K562 (cell line): ENCODE measurements around the gene KXD1. TPM values are rescaled to one million over a fixed set of nuclear protein-coding genes. Genes with fewer than 3 reads are reported as not detected.

Experiments
- ATF4 ChIP-seq: fragments of 450-650 bp; formaldehyde crosslinking; IDR thresholded peaks from 2 replicates; pipeline ENCODE4 v1.4.0; 2022; ENCODE audit warnings: mild to moderate bottlenecking, moderate library complexity
- CREB3L1 ChIP-seq: fragments of 450-650 bp; IDR thresholded peaks from 2 replicates; pipeline ENCODE4 v1.6.1; 2014; ENCODE audit warnings: low read depth, mild to moderate bottlenecking, moderate library complexity, borderline replicate concordance
- CTCF ChIP-seq, 3 experiments: IDR thresholded peaks in 2 of 3; conservative IDR thresholded peaks in 1 of 3; 2 replicates each; pipeline ENCODE4 v1.5.1; 2011 to 2012; ENCODE audit warnings: low read length in 3 of 3, mild to moderate bottlenecking in 3 of 3, control low read depth in 2 of 3, improper control_type of control experiment in 1 of 3, inconsistent platforms in 1 of 3, low read depth in 1 of 3, mixed read lengths in 1 of 3, moderate library complexity in 1 of 3; ENCODE audit not compliant: insufficient read depth in 2 of 3
- CXXC5 ChIP-seq: fragments of 250-450 bp; sonication (Bioruptor Pico); IDR thresholded peaks from 2 replicates; pipeline ENCODE4 v1.8.0; 2022; ENCODE audit warnings: inconsistent platforms, mild to moderate bottlenecking, moderate library complexity
- FIP1L1 ChIP-seq: fragments of 200-400 bp; formaldehyde crosslinking; IDR thresholded peaks from 2 replicates; pipeline ENCODE4 v1.6.1; 2018; ENCODE audit warnings: mild to moderate bottlenecking, low read depth, low read length; ENCODE audit not compliant: poor library complexity, severe bottlenecking
- NR2F6 ChIP-seq: fragments of 450-650 bp; formaldehyde crosslinking; IDR thresholded peaks from 2 replicates; pipeline ENCODE4 v1.4.0; 2020; ENCODE audit warnings: mild to moderate bottlenecking
- SP1 ChIP-seq: sonication (generic); formaldehyde crosslinking; IDR thresholded peaks from 2 replicates; pipeline ENCODE4 v1.8.1; 2022; ENCODE audit warnings: mild to moderate bottlenecking, missing genetic modification reagents
- SREBF1 ChIP-seq: fragments of 150-350 bp; IDR thresholded peaks from 2 replicates; pipeline ENCODE4 v1.6.1; 2014; ENCODE audit warnings: antibody characterized with exemption, low read depth, low read length, borderline replicate concordance
- ZNF778 ChIP-seq: fragments of 450-650 bp; formaldehyde crosslinking; IDR thresholded peaks from 2 replicates; pipeline ENCODE4 v1.4.0; 2020; ENCODE audit warnings: mild to moderate bottlenecking, moderate library complexity
- polyA plus RNA-seq, 8 experiments: library from polyadenylated mRNA; depleted of rRNA in 4 of 8; stranded (reverse) in 5 of 8; unstranded in 3 of 8; fragments of >200 nt; fragmentation: Nextera tagmentation in 2 of 8; fragmentation: Illumina TruSeq in 1 of 8; extraction: Ambion mirVana in 2 of 8; extraction: Trizol in 1 of 8; gene quantifications; 2 replicates each; pipeline versions ENCODE4 v1.2.1 to v1.2.3, GENCODE V29; 2011 to 2014; ENCODE audit warnings: inconsistent platforms in 1 of 8, missing spikeins in 1 of 8
- total RNA-seq, 7 experiments: library from RNA; depleted of rRNA in 6 of 7; stranded (reverse); fragments of >200 nt in 6 of 7; fragmentation: Illumina TruSeq in 2 of 7; extraction: Trizol in 2 of 7; gene quantifications; 2 replicates each; pipeline versions ENCODE4 v1.2.1 to v1.2.3, GENCODE V29; 2011 to 2021; ENCODE audit warnings: low replicate concordance in 1 of 7
- TF ChIP-seq, protein P1 (sequence below), 2 experiments: fragments of 450-650 bp; conservative IDR thresholded peaks; 2 replicates each; pipeline ENCODE4 v1.6.1; 2017; ENCODE audit warnings: mild to moderate bottlenecking in 2 of 2, moderate library complexity in 2 of 2
- TF ChIP-seq, protein P2 (sequence below): sonication (generic); formaldehyde crosslinking; IDR thresholded peaks from 2 replicates; pipeline ENCODE4 v1.8.1; 2023; ENCODE audit warnings: missing genetic modification reagents, mild to moderate bottlenecking, borderline replicate concordance
- TF ChIP-seq, protein P3 (sequence below), 2 experiments: fragments of 450-650 bp in 1 of 2; IDR thresholded peaks; 2 replicates each; pipeline ENCODE4 v1.6.1; 2011 to 2017; ENCODE audit warnings: low read depth in 2 of 2, antibody characterized with exemption in 1 of 2, borderline replicate concordance in 1 of 2, low read length in 1 of 2, mild to moderate bottlenecking in 1 of 2, mixed read lengths in 1 of 2; ENCODE audit not compliant: control insufficient read depth in 1 of 2

KXD1 gene
- total and polyA plus RNA-seq, 9 of the 15 experiments (the other 6 are each of a cell fraction or from before 2014, with no cell fraction given), result 21.9 to 210 (median 118) TPM

GRCh38 chr19:18596752-18597157, 39.1 kb downstream of the KXD1 start (continued):
- TF ChIP-seq, protein P1, sequence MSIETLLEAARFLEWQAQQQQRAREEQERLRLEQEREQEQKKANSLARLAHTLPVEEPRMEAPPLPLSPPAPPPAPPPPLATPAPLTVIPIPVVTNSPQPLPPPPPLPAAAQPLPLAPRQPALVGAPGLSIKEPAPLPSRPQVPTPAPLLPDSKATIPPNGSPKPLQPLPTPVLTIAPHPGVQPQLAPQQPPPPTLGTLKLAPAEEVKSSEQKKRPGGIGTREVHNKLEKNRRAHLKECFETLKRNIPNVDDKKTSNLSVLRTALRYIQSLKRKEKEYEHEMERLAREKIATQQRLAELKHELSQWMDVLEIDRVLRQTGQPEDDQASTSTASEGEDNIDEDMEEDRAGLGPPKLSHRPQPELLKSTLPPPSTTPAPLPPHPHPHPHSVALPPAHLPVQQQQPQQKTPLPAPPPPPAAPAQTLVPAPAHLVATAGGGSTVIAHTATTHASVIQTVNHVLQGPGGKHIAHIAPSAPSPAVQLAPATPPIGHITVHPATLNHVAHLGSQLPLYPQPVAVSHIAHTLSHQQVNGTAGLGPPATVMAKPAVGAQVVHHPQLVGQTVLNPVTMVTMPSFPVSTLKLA (conservative IDR thresholded peaks at IDR 0.05), result peak in 1 of 2 experiments; percentile 63; a peak in 2 of 4 replicates
- TF ChIP-seq CREB3L1 (no peak), CTCF (IDR thresholded peaks at IDR 0.05 in 2 of 3, conservative IDR thresholded peaks at IDR 0.05 in 1 of 3; ENCODE audit: insufficient read depth in 2 of 3, low read depth in 1 of 3, low read length in 3 of 3) (peak in 2 of 3 experiments; percentile 16 to 22; a peak in 3 of 6 replicates), ATF4 (CRISPR knock-in tag) (no peak), SP1 (peak; percentile 83), CXXC5 (CRISPR knock-in tag) (peak; percentile 80), ZNF778 (CRISPR knock-in tag) (no peak), NR2F6 (CRISPR knock-in tag) (no peak), FIP1L1 (no peak), SREBF1 (no peak)
- TF ChIP-seq, protein P2, sequence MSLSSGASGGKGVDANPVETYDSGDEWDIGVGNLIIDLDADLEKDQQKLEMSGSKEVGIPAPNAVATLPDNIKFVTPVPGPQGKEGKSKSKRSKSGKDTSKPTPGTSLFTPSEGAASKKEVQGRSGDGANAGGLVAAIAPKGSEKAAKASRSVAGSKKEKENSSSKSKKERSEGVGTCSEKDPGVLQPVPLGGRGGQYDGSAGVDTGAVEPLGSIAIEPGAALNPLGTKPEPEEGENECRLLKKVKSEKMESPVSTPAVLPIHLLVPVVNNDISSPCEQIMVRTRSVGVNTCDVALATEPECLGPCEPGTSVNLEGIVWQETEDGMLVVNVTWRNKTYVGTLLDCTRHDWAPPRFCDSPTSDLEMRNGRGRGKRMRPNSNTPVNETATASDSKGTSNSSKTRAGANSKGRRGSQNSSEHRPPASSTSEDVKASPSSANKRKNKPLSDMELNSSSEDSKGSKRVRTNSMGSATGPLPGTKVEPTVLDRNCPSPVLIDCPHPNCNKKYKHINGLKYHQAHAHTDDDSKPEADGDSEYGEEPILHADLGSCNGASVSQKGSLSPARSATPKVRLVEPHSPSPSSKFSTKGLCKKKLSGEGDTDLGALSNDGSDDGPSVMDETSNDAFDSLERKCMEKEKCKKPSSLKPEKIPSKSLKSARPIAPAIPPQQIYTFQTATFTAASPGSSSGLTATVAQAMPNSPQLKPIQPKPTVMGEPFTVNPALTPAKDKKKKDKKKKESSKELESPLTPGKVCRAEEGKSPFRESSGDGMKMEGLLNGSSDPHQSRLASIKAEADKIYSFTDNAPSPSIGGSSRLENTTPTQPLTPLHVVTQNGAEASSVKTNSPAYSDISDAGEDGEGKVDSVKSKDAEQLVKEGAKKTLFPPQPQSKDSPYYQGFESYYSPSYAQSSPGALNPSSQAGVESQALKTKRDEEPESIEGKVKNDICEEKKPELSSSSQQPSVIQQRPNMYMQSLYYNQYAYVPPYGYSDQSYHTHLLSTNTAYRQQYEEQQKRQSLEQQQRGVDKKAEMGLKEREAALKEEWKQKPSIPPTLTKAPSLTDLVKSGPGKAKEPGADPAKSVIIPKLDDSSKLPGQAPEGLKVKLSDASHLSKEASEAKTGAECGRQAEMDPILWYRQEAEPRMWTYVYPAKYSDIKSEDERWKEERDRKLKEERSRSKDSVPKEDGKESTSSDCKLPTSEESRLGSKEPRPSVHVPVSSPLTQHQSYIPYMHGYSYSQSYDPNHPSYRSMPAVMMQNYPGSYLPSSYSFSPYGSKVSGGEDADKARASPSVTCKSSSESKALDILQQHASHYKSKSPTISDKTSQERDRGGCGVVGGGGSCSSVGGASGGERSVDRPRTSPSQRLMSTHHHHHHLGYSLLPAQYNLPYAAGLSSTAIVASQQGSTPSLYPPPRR, result no peak
- TF ChIP-seq, protein P3, sequence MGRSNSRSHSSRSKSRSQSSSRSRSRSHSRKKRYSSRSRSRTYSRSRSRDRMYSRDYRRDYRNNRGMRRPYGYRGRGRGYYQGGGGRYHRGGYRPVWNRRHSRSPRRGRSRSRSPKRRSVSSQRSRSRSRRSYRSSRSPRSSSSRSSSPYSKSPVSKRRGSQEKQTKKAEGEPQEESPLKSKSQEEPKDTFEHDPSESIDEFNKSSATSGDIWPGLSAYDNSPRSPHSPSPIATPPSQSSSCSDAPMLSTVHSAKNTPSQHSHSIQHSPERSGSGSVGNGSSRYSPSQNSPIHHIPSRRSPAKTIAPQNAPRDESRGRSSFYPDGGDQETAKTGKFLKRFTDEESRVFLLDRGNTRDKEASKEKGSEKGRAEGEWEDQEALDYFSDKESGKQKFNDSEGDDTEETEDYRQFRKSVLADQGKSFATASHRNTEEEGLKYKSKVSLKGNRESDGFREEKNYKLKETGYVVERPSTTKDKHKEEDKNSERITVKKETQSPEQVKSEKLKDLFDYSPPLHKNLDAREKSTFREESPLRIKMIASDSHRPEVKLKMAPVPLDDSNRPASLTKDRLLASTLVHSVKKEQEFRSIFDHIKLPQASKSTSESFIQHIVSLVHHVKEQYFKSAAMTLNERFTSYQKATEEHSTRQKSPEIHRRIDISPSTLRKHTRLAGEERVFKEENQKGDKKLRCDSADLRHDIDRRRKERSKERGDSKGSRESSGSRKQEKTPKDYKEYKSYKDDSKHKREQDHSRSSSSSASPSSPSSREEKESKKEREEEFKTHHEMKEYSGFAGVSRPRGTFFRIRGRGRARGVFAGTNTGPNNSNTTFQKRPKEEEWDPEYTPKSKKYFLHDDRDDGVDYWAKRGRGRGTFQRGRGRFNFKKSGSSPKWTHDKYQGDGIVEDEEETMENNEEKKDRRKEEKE (IDR thresholded peaks at IDR 0.05; ENCODE audit: borderline replicate concordance in 1 of 2, control insufficient read depth in 1 of 2, low read depth in 2 of 2, low read length in 1 of 2), result no peak
